H9 (cell line): ENCODE measurements around the gene KLF16. TPM values are rescaled to one million over a fixed set of nuclear protein-coding genes. Genes with fewer than 3 reads are reported as not detected.
A peak's percentile ranks its signal among the peaks of the same experiment; 100 is the strongest.

ENCODE experiments used
- DNase-seq: peaks from one replicate; pipeline ENCODE4 v3.0.0-alpha.2; 2017
- H2AFZ ChIP-seq: one replicate; pipeline ENCODE4 v1.6.1; 2013; ENCODE audit warnings: mild to moderate bottlenecking, low read length, control low read depth, moderate library complexity
- H2AK5ac ChIP-seq: 2 replicates; pipeline ENCODE4 v1.6.1; 2013; ENCODE audit warnings: low read length, control low read depth, mixed read lengths; ENCODE audit not compliant: insufficient read length
- H2BK120ac ChIP-seq: one replicate; pipeline ENCODE4 v1.6.1; 2013; ENCODE audit warnings: low read depth, mild to moderate bottlenecking, low read length, control low read depth, inconsistent platforms; ENCODE audit not compliant: poor library complexity, severe bottlenecking
- H2BK12ac ChIP-seq: 2 replicates; pipeline ENCODE4 v1.6.1; 2013; ENCODE audit warnings: low read length, control low read depth, mixed read lengths, low read depth; ENCODE audit not compliant: insufficient read length
- H2BK15ac ChIP-seq: 2 replicates; pipeline ENCODE4 v1.6.1; 2013; ENCODE audit warnings: low read depth, low read length, control low read depth
- H2BK20ac ChIP-seq: one replicate; pipeline ENCODE4 v1.6.1; 2013; ENCODE audit warnings: low read depth, mild to moderate bottlenecking, low read length, control low read depth, inconsistent platforms; ENCODE audit not compliant: poor library complexity, severe bottlenecking
- H2BK5ac ChIP-seq: 2 replicates; pipeline ENCODE4 v1.6.1; 2013; ENCODE audit warnings: low read length, control low read depth, mixed read lengths; ENCODE audit not compliant: insufficient read length
- H3K14ac ChIP-seq: 2 replicates; pipeline ENCODE4 v1.6.1; 2013; ENCODE audit warnings: low read length, control low read depth; ENCODE audit not compliant: insufficient read depth
- H3K18ac ChIP-seq: 2 replicates; pipeline ENCODE4 v1.6.1; 2013; ENCODE audit warnings: low read depth, mild to moderate bottlenecking, mixed read lengths, low read length, control low read depth; ENCODE audit not compliant: insufficient read length
- H3K23ac ChIP-seq: 2 replicates; pipeline ENCODE4 v1.6.1; 2013; ENCODE audit warnings: low read length, control low read depth, mixed read lengths, low read depth; ENCODE audit not compliant: insufficient read length
- H3K23me2 ChIP-seq: 2 replicates; pipeline ENCODE4 v1.6.1; 2013; ENCODE audit warnings: low read depth, mild to moderate bottlenecking, mixed read lengths, low read length, control low read depth; ENCODE audit not compliant: insufficient read length, poor library complexity, severe bottlenecking
- H3K27ac ChIP-seq: 2 replicates; pipeline ENCODE4 v1.5.1; 2013; ENCODE audit warnings: low read length, control low read depth, mixed read lengths, low read depth; ENCODE audit not compliant: insufficient read length
- H3K27me3 ChIP-seq: 2 replicates; pipeline ENCODE4 v1.6.1; 2013; ENCODE audit warnings: low read length, control low read depth, inconsistent platforms; ENCODE audit not compliant: insufficient read depth
- H3K4ac ChIP-seq: 2 replicates; pipeline ENCODE4 v1.6.1; 2013; ENCODE audit warnings: low read depth, mild to moderate bottlenecking, control low read depth, inconsistent platforms, low read length, moderate library complexity
- H3K4me1 ChIP-seq: 2 replicates; pipeline ENCODE4 v1.6.1; 2013; ENCODE audit warnings: low read length, control low read depth, inconsistent platforms; ENCODE audit not compliant: insufficient read depth
- H3K4me2 ChIP-seq: 2 replicates; pipeline ENCODE4 v1.6.1; 2013; ENCODE audit warnings: low read length, control low read depth, mixed read lengths; ENCODE audit not compliant: insufficient read length, insufficient read depth
- H3K56ac ChIP-seq: 2 replicates; pipeline ENCODE4 v1.6.1; 2013; ENCODE audit warnings: low read depth, mild to moderate bottlenecking, mixed read lengths, low read length, control low read depth; ENCODE audit not compliant: insufficient read length
- H3K79me1 ChIP-seq: 2 replicates; pipeline ENCODE4 v1.6.1; 2013; ENCODE audit warnings: low read depth, mild to moderate bottlenecking, moderate library complexity, low read length, control low read depth, inconsistent platforms; ENCODE audit not compliant: insufficient read depth, poor library complexity, severe bottlenecking
- H3K79me2 ChIP-seq: 2 replicates; pipeline ENCODE4 v1.6.1; 2013; ENCODE audit warnings: low read length, control low read depth, inconsistent platforms; ENCODE audit not compliant: insufficient read depth
- H3K9ac ChIP-seq: 2 replicates; pipeline ENCODE4 v1.6.1; 2013; ENCODE audit warnings: low read length, control low read depth, mixed read lengths; ENCODE audit not compliant: insufficient read length; ENCODE audit errors: extremely low read depth
- H3K9me3 ChIP-seq: one replicate; pipeline ENCODE4 v1.6.1; 2013; ENCODE audit warnings: low read depth, low read length, inconsistent platforms; ENCODE audit not compliant: control insufficient read depth
- H3T11ph ChIP-seq: one replicate; pipeline ENCODE4 v1.6.1; 2013; ENCODE audit warnings: mild to moderate bottlenecking, low read length, control low read depth, inconsistent platforms
- H4K20me1 ChIP-seq: one replicate; pipeline ENCODE4 v1.6.1; 2013; ENCODE audit not compliant: control insufficient read depth, insufficient read length, insufficient read depth
- H4K5ac ChIP-seq: 2 replicates; pipeline ENCODE4 v1.6.1; 2013; ENCODE audit warnings: low read depth, mild to moderate bottlenecking, mixed read lengths, low read length, control low read depth; ENCODE audit not compliant: insufficient read length
- H4K8ac ChIP-seq: replicated peaks from 2 replicates; pipeline ENCODE4 v1.6.1; 2013; ENCODE audit warnings: low read length, control low read depth, mixed read lengths, low read depth; ENCODE audit not compliant: insufficient read length
- H4K91ac ChIP-seq: 2 replicates; pipeline ENCODE4 v1.6.1; 2013; ENCODE audit warnings: low read depth, mild to moderate bottlenecking, moderate library complexity, mixed read lengths, low read length, control low read depth; ENCODE audit not compliant: insufficient read length
- H3K27ac Mint-ChIP-seq, 3 experiments: 2 replicates in 2 of 3; 3 replicates in 1 of 3; pipeline ENCODE4 v1.8.0; 2020 to 2021; ENCODE audit warnings: mixed read lengths in 3 of 3, mild to moderate bottlenecking in 1 of 3, moderate library complexity in 1 of 3
- H3K27me3 Mint-ChIP-seq: 2 replicates; pipeline ENCODE4 v1.8.0; 2021; ENCODE audit warnings: low read depth, mild to moderate bottlenecking, moderate library complexity, mixed read lengths
- H3K36me3 Mint-ChIP-seq, 3 experiments: 2 replicates in 2 of 3; 3 replicates in 1 of 3; pipeline ENCODE4 v1.8.0; 2020 to 2021; ENCODE audit warnings: low read depth in 3 of 3, mixed read lengths in 3 of 3; ENCODE audit not compliant: insufficient read depth in 1 of 3
- H3K4me1 Mint-ChIP-seq, 2 experiments: 2 replicates each; pipeline ENCODE4 v1.8.0; 2020; ENCODE audit warnings: mixed read lengths in 2 of 2
- H3K4me3 Mint-ChIP-seq, 2 experiments: 2 replicates in 1 of 2; 3 replicates in 1 of 2; pipeline ENCODE4 v1.8.0; 2020 to 2021; ENCODE audit warnings: mild to moderate bottlenecking in 2 of 2, mixed read lengths in 2 of 2, moderate library complexity in 1 of 2
- H3K9me3 Mint-ChIP-seq, 2 experiments: 2 replicates in 1 of 2; 3 replicates in 1 of 2; pipeline ENCODE4 v1.8.0; 2020; ENCODE audit warnings: mild to moderate bottlenecking in 2 of 2, mixed read lengths in 2 of 2, moderate library complexity in 1 of 2
- CTCF ChIP-seq: fragments of 200-600 bp; sonication (generic); conservative IDR thresholded peaks from 3 replicates; pipeline ENCODE4 v1.8.0; 2021; ENCODE audit warnings: antibody characterized with exemption, mild to moderate bottlenecking
- WGBS: extraction: QIAGEN DNeasy Blood & Tissue Kit; methylation state at CpG from one replicate; pipeline ENCODE4 v1.1.7; 2013; ENCODE audit warnings: missing lambda C conversion rate, low lambda C conversion rate, mixed read lengths; ENCODE audit not compliant: insufficient read length; ENCODE audit errors: extremely low coverage; 5-methylcytosine and 5-hydroxymethylcytosine counted together
- total RNA-seq: library from RNA; stranded (reverse); gene quantifications from 2 replicates; pipeline ENCODE4 v1.2.1, GENCODE V29; 2021

KLF16 gene
- total RNA-seq, 1 experiment from 2014 or later: 66.8 TPM

DNA sequence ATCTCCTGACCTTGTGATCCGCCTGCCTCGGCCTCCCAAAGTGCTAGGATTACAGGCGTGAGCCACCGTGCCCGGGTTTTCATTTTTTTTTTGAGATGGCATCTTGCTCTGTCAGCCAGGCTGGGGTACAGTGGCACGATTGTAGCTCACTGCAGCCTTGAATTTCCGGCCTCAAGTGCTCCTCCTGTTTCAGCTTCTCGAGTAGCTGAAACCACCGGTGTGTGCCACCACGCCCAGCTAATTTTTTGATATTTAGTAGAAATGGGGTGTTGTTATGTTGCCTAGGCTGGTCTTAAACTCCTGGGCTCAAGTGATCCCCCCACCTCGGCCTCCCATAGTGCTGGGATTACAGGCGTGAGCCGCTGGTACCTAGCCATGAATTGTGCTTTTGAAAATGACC lies 47.7 kb upstream of the KLF16 start:
- no peaks in the 10 kb centered on the region for H3K4me1 Mint-ChIP-seq
- Histone ChIP-seq H4K20me1 (no peaks in the 10 kb centered on the region), H2BK20ac (no peak overlapping the region), H2AFZ (no peak overlapping the region), H3K79me2 (peaks cover 15% of the 10 kb centered on the region; the same call in 1 of the 2 replicates), H3K4ac (no peak overlapping the region), H3K4me2 (no peak overlapping the region), H4K5ac (no peak overlapping the region), H3K27ac (no peak overlapping the region), H3K9me3 (no peaks in the 10 kb centered on the region), H3K4me1 (no peaks in the 10 kb centered on the region), H4K8ac (no peak overlapping the region), H2BK15ac (no peak overlapping the region), H2BK5ac (no peak overlapping the region), H3K27me3 (no peaks in the 10 kb centered on the region), H3K79me1 (peaks cover 4% of the 10 kb centered on the region), H3K23me2 (no peaks in the 10 kb centered on the region), H2AK5ac (no peak overlapping the region), H3K9ac (no peak overlapping the region), H2BK120ac (no peak overlapping the region), H2BK12ac (no peak overlapping the region), H4K91ac (no peak overlapping the region), H3K23ac (no peak overlapping the region), H3K56ac (no peak overlapping the region), H3K18ac (no peak overlapping the region), H3T11ph (no peak overlapping the region), H3K14ac (no peak overlapping the region)
- WGBS: no CpG with 5 or more reads among the region's 13 CpGs
- peak overlapping the region in 1 of 3 experiments; percentile 74; a peak in 1 of 7 replicates for H3K27ac Mint-ChIP-seq
- H3K27me3 Mint-ChIP-seq: no peaks in the 10 kb centered on the region
- DNase-seq: no peak
- H3K4me3 Mint-ChIP-seq: no peak overlapping the region
- H3K9me3 Mint-ChIP-seq: no peaks in the 10 kb centered on the region
- peaks cover 8 to 19% (median 13%) of the 10 kb centered on the region in 3 experiments for H3K36me3 Mint-ChIP-seq
- TF ChIP-seq CTCF: no peak
